D721Med (cell line): ENCODE data around the gene MRPL54.

ENCODE experiments used
- DNase-seq: peaks from one replicate; pipeline ENCODE4 v3.0.0; 2011; ENCODE audit warnings: low spot score; ENCODE audit not compliant: insufficient read length
- FAIRE-seq: peaks from 2 replicates; lab custom pipeline; 2011; peaks lifted over from hg19 to GRCh38; lab: Jason Lieb, UNC
- CTCF ChIP-seq: IDR thresholded peaks from 2 replicates; pipeline ENCODE4 v1.5.1; 2012; ENCODE audit warnings: mild to moderate bottlenecking, control low read depth; ENCODE audit not compliant: insufficient read depth; ENCODE audit errors: missing control alignments

Gene MRPL54

GRCh38 chr19:3733549-3734309 lies 28.8 kb upstream of the MRPL54 start:
- no peak for DNase-seq
- FAIRE-seq: no peak
- TF ChIP-seq CTCF: no peak

GRCh38 chr19:3734310-3734600 lies 28.2 kb upstream of the MRPL54 start:
- DNase-seq (no peak), FAIRE-seq (no peak)
- no peak for TF ChIP-seq CTCF

- no peak for DNase-seq
- TF ChIP-seq CTCF: no peak
- FAIRE-seq: no peak
These were observed 26.3 kb upstream of the MRPL54 start for GRCh38 chr19:3736106-3736724.

GRCh38 chr19:3737487-3738205 lies 24.8 kb upstream of the MRPL54 start:
- FAIRE-seq (no peak), DNase-seq (no peak)
- no peak for TF ChIP-seq CTCF

- DNase-seq (no peak), FAIRE-seq (no peak)
- TF ChIP-seq CTCF: no peak
These were observed 23.8 kb upstream of the MRPL54 start for GRCh38 chr19:3738477-3739220.

- no peak for DNase-seq
These were observed 22.1 kb upstream of the MRPL54 start for GRCh38 chr19:3740431-3740830.

More at GRCh38 chr19:3740431-3740830, 22.1 kb upstream of the MRPL54 start:
- FAIRE-seq: no peak
- no peak for TF ChIP-seq CTCF
